SK-N-MC (cell line): Measurements from ENCODE around the gene TEAD1.

Experiments used
- EZH2 ChIP-seq: fragments of 200-600 bp; sonication (generic); IDR thresholded peaks from one replicate; pipeline ENCODE4 v1.6.1; 2017; ENCODE audit warnings: antibody characterized with exemption
- POLR2AphosphoS5 ChIP-seq: IDR thresholded peaks from 2 replicates; pipeline ENCODE4 v1.6.1; 2012; ENCODE audit warnings: mild to moderate bottlenecking, low read depth, low read length, borderline replicate concordance

DNA sequence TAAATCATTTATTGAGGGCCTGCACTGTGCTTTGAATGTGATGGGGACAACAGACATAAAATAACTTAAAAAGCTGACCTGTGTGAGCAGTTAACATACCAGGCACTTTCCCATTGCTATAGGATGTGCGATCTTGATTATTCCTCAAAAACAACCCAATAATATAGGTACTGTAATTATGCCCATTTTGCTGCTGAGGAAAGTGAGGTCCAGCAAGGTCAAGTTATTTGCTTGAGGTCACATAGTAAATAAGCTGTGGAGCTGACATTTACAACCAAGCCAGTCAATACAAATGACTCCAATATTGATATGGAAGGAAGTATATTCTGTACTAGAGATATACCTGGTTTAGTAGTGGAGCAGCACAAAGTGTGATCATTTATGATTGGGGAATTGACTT is 96.2 kb downstream of the TEAD1 start:
- TF ChIP-seq POLR2AphosphoS5: no peak
- TF ChIP-seq EZH2: no peak
